Liver (tissue), 9 donors: ENCODE measurements around the gene TP73. TPM values are rescaled to one million over a fixed set of nuclear protein-coding genes. Genes with fewer than 3 reads are reported as not detected.
"Not testable (repeated sequence)": the region's sequence is repeated elsewhere in the genome, so short reads cannot be mapped to it uniquely, and the experiment has no call there.

Source experiments
- DNase-seq: peaks from one replicate; pipeline ENCODE4 v3.0.0-alpha.2; 2017; ENCODE audit warnings: low spot score
- H3K27ac ChIP-seq, 2 donors: one replicate each; pipeline ENCODE4 v1.7.0; 2013; ENCODE audit warnings: inconsistent platforms in 2 of 2, low read length in 2 of 2, control low read depth in 1 of 2, low read depth in 1 of 2, mild to moderate bottlenecking in 1 of 2
- H3K27me3 ChIP-seq, 4 donors: one replicate each; pipeline versions ENCODE4 v1.6.1 to v1.7.0; 2013; ENCODE audit warnings: low read length in 3 of 4, inconsistent platforms in 1 of 4, mild to moderate bottlenecking in 1 of 4, moderate library complexity in 1 of 4; ENCODE audit not compliant: control insufficient read depth in 4 of 4, insufficient read depth in 4 of 4
- H3K36me3 ChIP-seq, 4 donors: one replicate each; pipeline versions ENCODE4 v1.6.1 to v1.7.0; 2013; ENCODE audit warnings: low read length in 3 of 4, mild to moderate bottlenecking in 3 of 4, low read depth in 1 of 4, moderate library complexity in 1 of 4; ENCODE audit not compliant: control insufficient read depth in 4 of 4, insufficient read depth in 3 of 4
- H3K4me1 ChIP-seq, 4 donors: one replicate each; pipeline versions ENCODE4 v1.6.1 to v1.7.0; 2013; ENCODE audit warnings: low read length in 3 of 4, mild to moderate bottlenecking in 3 of 4, moderate library complexity in 1 of 4; ENCODE audit not compliant: control insufficient read depth in 4 of 4, insufficient read depth in 4 of 4
- H3K4me3 ChIP-seq, 3 donors: one replicate each; pipeline versions ENCODE4 v1.6.1 to v1.7.0; 2013; ENCODE audit warnings: low read length in 3 of 3, control low read depth in 1 of 3, low read depth in 1 of 3, mild to moderate bottlenecking in 1 of 3
- H3K9ac ChIP-seq, 2 donors: one replicate each; pipeline ENCODE4 v1.7.0; 2013; ENCODE audit warnings: low read length in 2 of 2, mild to moderate bottlenecking in 2 of 2, moderate library complexity in 2 of 2, control low read depth in 1 of 2, low read depth in 1 of 2
- H3K9me3 ChIP-seq, 4 donors: one replicate each; pipeline versions ENCODE4 v1.6.1 to v1.7.0; 2013; ENCODE audit warnings: low read length in 3 of 4; ENCODE audit not compliant: control insufficient read depth in 4 of 4
- EGR1 ChIP-seq, 2 donors: IDR thresholded peaks; 2 replicates each; pipeline ENCODE4 v1.6.1; 2016 to 2018; ENCODE audit warnings: antibody characterized with exemption in 2 of 2, low read depth in 2 of 2
- FOXA1 ChIP-seq: IDR thresholded peaks from 2 replicates; pipeline ENCODE4 v1.6.1; 2016; ENCODE audit warnings: antibody characterized with exemption
- GABPA ChIP-seq, 2 donors: IDR thresholded peaks in 1 of 2; conservative IDR thresholded peaks in 1 of 2; 2 replicates each; pipeline ENCODE4 v1.6.1; 2016; ENCODE audit warnings: antibody characterized with exemption in 2 of 2, mild to moderate bottlenecking in 1 of 2, moderate library complexity in 1 of 2
- HNF4G ChIP-seq: IDR thresholded peaks from 2 replicates; pipeline ENCODE4 v1.6.1; 2016; ENCODE audit warnings: antibody characterized with exemption
- JUND ChIP-seq, 2 donors: IDR thresholded peaks; 2 replicates each; pipeline ENCODE4 v1.6.1; 2016; ENCODE audit warnings: antibody characterized with exemption in 2 of 2
- NR2F2 ChIP-seq: IDR thresholded peaks from 2 replicates; pipeline ENCODE4 v1.6.1; 2016; ENCODE audit warnings: antibody characterized with exemption
- RAD21 ChIP-seq, 2 donors: IDR thresholded peaks; 2 replicates each; pipeline ENCODE4 v1.6.1; 2016; ENCODE audit warnings: antibody characterized with exemption in 2 of 2, mild to moderate bottlenecking in 2 of 2
- REST ChIP-seq: IDR thresholded peaks from 2 replicates; pipeline ENCODE4 v1.6.1; 2016; ENCODE audit warnings: antibody characterized with exemption, mild to moderate bottlenecking
- RXRA ChIP-seq, 2 donors: IDR thresholded peaks; 2 replicates each; pipeline ENCODE4 v1.6.1; 2017 to 2018; ENCODE audit warnings: antibody characterized with exemption in 2 of 2, mild to moderate bottlenecking in 1 of 2
- SP1 ChIP-seq: IDR thresholded peaks from 2 replicates; pipeline ENCODE4 v1.6.1; 2018; ENCODE audit warnings: antibody characterized with exemption, mild to moderate bottlenecking
- TAF1 ChIP-seq: conservative IDR thresholded peaks from 2 replicates; pipeline ENCODE4 v1.6.1; 2016; ENCODE audit warnings: antibody characterized with exemption, mild to moderate bottlenecking
- YY1 ChIP-seq: IDR thresholded peaks from 2 replicates; pipeline ENCODE4 v1.6.1; 2016; ENCODE audit warnings: antibody characterized with exemption, mild to moderate bottlenecking
- WGBS: extraction: QIAGEN DNeasy Blood & Tissue Kit; methylation state at CpG from one replicate; pipeline ENCODE4 v1.1.7; 2013; 5-methylcytosine and 5-hydroxymethylcytosine counted together
- polyA plus RNA-seq, 2 donors: library from polyadenylated mRNA; stranded (reverse) in 1 of 2; unstranded in 1 of 2; fragments of 200-250 nt in 1 of 2; fragments of >200 nt in 1 of 2; fragmentation: Nextera tagmentation in 1 of 2; extraction: Ambion mirVana in 1 of 2; gene quantifications; one replicate each; pipeline versions ENCODE4 v1.2.1 to v1.2.3, GENCODE V29; 2013 to 2015
- total RNA-seq, 2 donors: library from RNA; depleted of rRNA; stranded (reverse); fragments of >200 nt; gene quantifications; one replicate each; pipeline ENCODE4 v1.2.3, GENCODE V29; 2014
- TF ChIP-seq, protein P1 (sequence below): IDR thresholded peaks from 2 replicates; pipeline ENCODE4 v1.6.1; 2016; ENCODE audit warnings: antibody characterized with exemption
- TF ChIP-seq, protein P2 (sequence below): IDR thresholded peaks from 2 replicates; pipeline ENCODE4 v1.6.1; 2016; ENCODE audit warnings: antibody characterized with exemption
- TF ChIP-seq, protein P3 (sequence below): IDR thresholded peaks from 2 replicates; pipeline ENCODE4 v1.6.1; 2016; ENCODE audit warnings: antibody characterized with exemption
- donor health status: healthy.
- donor health status: healthy.
- donor health status: healthy.
- donor health status: healthy.
- donor health status: healthy.

The TP73 gene
- total and polyA plus RNA-seq, 4 donors: 0.08 to 0.29 (median 0.18) TPM

DNA sequence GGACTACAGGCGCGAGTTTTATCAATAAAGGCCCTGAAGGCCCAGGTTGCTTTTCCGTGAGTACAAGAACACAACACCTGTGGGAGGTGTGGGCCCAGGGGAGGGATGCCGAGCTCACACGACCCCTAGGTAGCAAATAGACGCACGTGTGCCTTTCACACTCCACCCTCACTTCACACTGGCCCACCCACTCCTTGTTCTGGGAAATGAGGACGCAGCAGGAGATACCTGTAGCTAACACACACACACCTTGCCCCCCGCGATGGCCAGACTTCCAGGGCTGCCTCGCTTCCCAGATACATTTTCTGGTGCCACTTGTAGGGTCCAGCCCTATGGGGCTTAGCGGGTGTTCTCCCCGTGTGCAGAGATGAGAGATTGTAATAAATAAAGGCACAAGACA is 95.6 kb downstream of the TP73 start:
- Histone ChIP-seq H3K27ac (no peak overlapping the region), H3K27me3 (no peaks in the 10 kb centered on the region), H3K9ac (no peak overlapping the region), H3K4me3 (no peak overlapping the region), H3K4me1 (peaks cover 4 to 29% (median 14%) of the 10 kb centered on the region in 4 donors), H3K9me3 (no peaks in the 10 kb centered on the region), H3K36me3 (peaks cover 0 to 2% (median 0%) of the 10 kb centered on the region in 4 donors)
- 82% methylated on average over 13 of the region's 13 CpGs for WGBS
- no peak for TF ChIP-seq NR2F2
- TF ChIP-seq TAF1: no peak
- TF ChIP-seq, protein P1, sequence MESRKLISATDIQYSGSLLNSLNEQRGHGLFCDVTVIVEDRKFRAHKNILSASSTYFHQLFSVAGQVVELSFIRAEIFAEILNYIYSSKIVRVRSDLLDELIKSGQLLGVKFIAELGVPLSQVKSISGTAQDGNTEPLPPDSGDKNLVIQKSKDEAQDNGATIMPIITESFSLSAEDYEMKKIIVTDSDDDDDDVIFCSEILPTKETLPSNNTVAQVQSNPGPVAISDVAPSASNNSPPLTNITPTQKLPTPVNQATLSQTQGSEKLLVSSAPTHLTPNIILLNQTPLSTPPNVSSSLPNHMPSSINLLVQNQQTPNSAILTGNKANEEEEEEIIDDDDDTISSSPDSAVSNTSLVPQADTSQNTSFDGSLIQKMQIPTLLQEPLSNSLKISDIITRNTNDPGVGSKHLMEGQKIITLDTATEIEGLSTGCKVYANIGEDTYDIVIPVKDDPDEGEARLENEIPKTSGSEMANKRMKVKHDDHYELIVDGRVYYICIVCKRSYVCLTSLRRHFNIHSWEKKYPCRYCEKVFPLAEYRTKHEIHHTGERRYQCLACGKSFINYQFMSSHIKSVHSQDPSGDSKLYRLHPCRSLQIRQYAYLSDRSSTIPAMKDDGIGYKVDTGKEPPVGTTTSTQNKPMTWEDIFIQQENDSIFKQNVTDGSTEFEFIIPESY: no peak
- TF ChIP-seq, protein P2, sequence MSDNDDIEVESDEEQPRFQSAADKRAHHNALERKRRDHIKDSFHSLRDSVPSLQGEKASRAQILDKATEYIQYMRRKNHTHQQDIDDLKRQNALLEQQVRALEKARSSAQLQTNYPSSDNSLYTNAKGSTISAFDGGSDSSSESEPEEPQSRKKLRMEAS: no peak
- TF ChIP-seq EGR1 (IDR thresholded peaks at IDR 0.05; ENCODE audit: low read depth in 2 of 2): no peak
- no peak for TF ChIP-seq RAD21 (IDR thresholded peaks at IDR 0.05)
- no peak for TF ChIP-seq FOXA1
- TF ChIP-seq SP1: no peak
- no peak for TF ChIP-seq GABPA (IDR thresholded peaks at IDR 0.05 in 1 of 2, conservative IDR thresholded peaks at IDR 0.05 in 1 of 2)
- no peak for TF ChIP-seq JUND (IDR thresholded peaks at IDR 0.05)
- TF ChIP-seq HNF4G: no peak
- TF ChIP-seq RXRA (IDR thresholded peaks at IDR 0.05): no peak
- no peak for TF ChIP-seq REST
- TF ChIP-seq, protein P3, sequence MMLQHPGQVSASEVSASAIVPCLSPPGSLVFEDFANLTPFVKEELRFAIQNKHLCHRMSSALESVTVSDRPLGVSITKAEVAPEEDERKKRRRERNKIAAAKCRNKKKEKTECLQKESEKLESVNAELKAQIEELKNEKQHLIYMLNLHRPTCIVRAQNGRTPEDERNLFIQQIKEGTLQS: no peak
- no peak for TF ChIP-seq YY1
- DNase-seq: no peak

GRCh38 chr1:3748316-3748900 is 96.1 kb downstream of the TP73 start:
- H3K4me1 ChIP-seq: peaks cover 4 to 29% (median 14%) of the 10 kb centered on the region in 4 donors
- not testable (repeated sequence) for DNase-seq, H3K9me3 ChIP-seq, H3K27me3 ChIP-seq, H3K9ac ChIP-seq, H3K36me3 ChIP-seq, H3K27ac ChIP-seq, H3K4me3 ChIP-seq
- 93% methylated on average over 15 of the region's 15 CpGs for WGBS
